Natural killer cell (primary cell): ENCODE measurements around the gene CACNA1B. TPM values are rescaled to one million over a fixed set of nuclear protein-coding genes. Genes with fewer than 3 reads are reported as not detected.
A peak's percentile ranks its signal among the peaks of the same experiment; 100 is the strongest.

ENCODE experiments used
- ATAC-seq, 3 donors: fragments of 150-1000 bp in 2 of 3; fragments of 200-7000 bp in 1 of 3; cut with Tn5 transposase; 1 replicate in 1 of 3; 2 replicates in 2 of 3; pipeline ENCODE4 v1.10.0; 2021; ENCODE audit warnings: mild to moderate bottlenecking in 2 of 3, moderate library complexity in 2 of 3
- DNase-seq, 2 donors: peaks; one replicate each; pipeline versions ENCODE4 v3.0.0 to v3.0.0-alpha.2; 2013 to 2021; ENCODE audit warnings: mixed read lengths in 1 of 2
- H3K27ac ChIP-seq: one replicate; pipeline ENCODE4 v1.5.1; 2013; ENCODE audit warnings: mild to moderate bottlenecking, low read length
- H3K27me3 ChIP-seq: one replicate; pipeline ENCODE4 v1.6.1; 2013; ENCODE audit warnings: low read length; ENCODE audit not compliant: control insufficient read depth, insufficient read depth
- H3K36me3 ChIP-seq: one replicate; pipeline ENCODE4 v1.6.1; 2013; ENCODE audit warnings: low read length; ENCODE audit not compliant: control insufficient read depth, insufficient read depth
- H3K4me1 ChIP-seq: one replicate; pipeline ENCODE4 v1.6.1; 2013; ENCODE audit warnings: low read length; ENCODE audit not compliant: control insufficient read depth, insufficient read depth
- H3K4me3 ChIP-seq: one replicate; pipeline ENCODE4 v1.5.1; 2013; ENCODE audit warnings: low read length
- H3K9me3 ChIP-seq: one replicate; pipeline ENCODE4 v1.6.1; 2013; ENCODE audit warnings: low read length; ENCODE audit not compliant: control insufficient read depth, insufficient read depth
- H3K27ac Mint-ChIP-seq, 2 donors: one replicate each; pipeline ENCODE4 v1.8.0; 2022; ENCODE audit warnings: mild to moderate bottlenecking in 2 of 2, mixed read lengths in 2 of 2, moderate library complexity in 1 of 2
- H3K27me3 Mint-ChIP-seq, 2 donors: one replicate each; pipeline ENCODE4 v1.8.0; 2022; ENCODE audit warnings: low read depth in 2 of 2, mixed read lengths in 2 of 2
- H3K36me3 Mint-ChIP-seq: one replicate; pipeline ENCODE4 v1.8.0; 2022; ENCODE audit warnings: mixed read lengths
- H3K4me1 Mint-ChIP-seq, 2 donors: one replicate each; pipeline ENCODE4 v1.8.0; 2022; ENCODE audit warnings: mixed read lengths in 2 of 2
- H3K4me3 Mint-ChIP-seq: one replicate; pipeline ENCODE4 v1.8.0; 2022; ENCODE audit warnings: mild to moderate bottlenecking, moderate library complexity, mixed read lengths
- H3K9me3 Mint-ChIP-seq, 2 donors: one replicate each; pipeline ENCODE4 v1.8.0; 2022; ENCODE audit warnings: mixed read lengths in 2 of 2
- whole genome bisulfite sequencing: methylation state at CpG from one replicate; pipeline ENCODE4 v1.1.7; 2013; ENCODE audit warnings: missing lambda C conversion rate; ENCODE audit not compliant: insufficient coverage; 5-methylcytosine and 5-hydroxymethylcytosine counted together
- intact Hi-C: fragments of 100-400 bp; cut with micrococcal nuclease; formaldehyde crosslinking; loops from one replicate; pipeline ENCODE4 v1.14.2; 2022
- total RNA-seq, 4 donors: library from RNA; stranded (reverse); fragments of 120-200 nt in 1 of 4; gene quantifications; one replicate each; pipeline versions ENCODE4 v1.2.3 to v1.2.4, GENCODE V29; 2013 to 2022
- TF ChIP-seq, protein P1 (sequence below): fragments of 200-600 bp; IDR thresholded peaks from one replicate; pipeline ENCODE4 v1.8.0; 2022; ENCODE audit warnings: antibody characterized with exemption

Gene CACNA1B
- total RNA-seq, 3 donors from 2014 or later (not counting 1 experiment from before 2014, with no cell fraction given), result 0.07 TPM; not detected in 2

DNA sequence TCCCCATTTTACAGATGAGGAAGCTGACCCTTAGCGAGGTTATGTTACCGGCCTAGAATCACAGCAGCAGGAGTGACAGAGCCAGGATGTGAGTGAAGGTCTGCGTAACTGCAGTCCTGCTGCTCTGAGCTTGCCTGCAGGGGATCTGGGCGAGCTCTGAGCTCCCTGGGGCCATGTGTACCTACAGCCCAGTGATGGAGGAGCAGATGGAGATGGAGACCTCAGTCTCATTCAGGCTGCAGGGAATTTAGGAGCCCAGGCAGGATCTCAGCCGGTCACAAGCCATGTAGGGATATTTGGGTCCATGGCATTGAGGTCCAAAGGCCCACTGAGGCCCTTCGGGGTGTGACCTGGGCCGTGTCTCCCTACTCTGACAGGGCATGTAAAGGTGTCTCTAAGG lies 170.6 kb downstream of the CACNA1B start:
- ATAC-seq, result no peak
- Histone ChIP-seq H3K27me3 (no peaks in the 10 kb centered on the region), H3K36me3 (no peaks in the 10 kb centered on the region), H3K4me3 (no peak overlapping the region), H3K27ac (no peak overlapping the region), H3K9me3 (no peaks in the 10 kb centered on the region), H3K4me1 (no peaks in the 10 kb centered on the region)
- no peak overlapping the region for H3K4me3 Mint-ChIP-seq
- H3K9me3 Mint-ChIP-seq, result no peaks in the 10 kb centered on the region
- intact Hi-C loops, result no loop called here
- H3K27ac Mint-ChIP-seq, result no peak overlapping the region
- DNase-seq, result no peak
- peaks cover 0 to 17% of the 10 kb centered on the region in 2 donors for H3K27me3 Mint-ChIP-seq
- no peaks in the 10 kb centered on the region for H3K4me1 Mint-ChIP-seq
- no peaks in the 10 kb centered on the region for H3K36me3 Mint-ChIP-seq
- TF ChIP-seq, protein P1, sequence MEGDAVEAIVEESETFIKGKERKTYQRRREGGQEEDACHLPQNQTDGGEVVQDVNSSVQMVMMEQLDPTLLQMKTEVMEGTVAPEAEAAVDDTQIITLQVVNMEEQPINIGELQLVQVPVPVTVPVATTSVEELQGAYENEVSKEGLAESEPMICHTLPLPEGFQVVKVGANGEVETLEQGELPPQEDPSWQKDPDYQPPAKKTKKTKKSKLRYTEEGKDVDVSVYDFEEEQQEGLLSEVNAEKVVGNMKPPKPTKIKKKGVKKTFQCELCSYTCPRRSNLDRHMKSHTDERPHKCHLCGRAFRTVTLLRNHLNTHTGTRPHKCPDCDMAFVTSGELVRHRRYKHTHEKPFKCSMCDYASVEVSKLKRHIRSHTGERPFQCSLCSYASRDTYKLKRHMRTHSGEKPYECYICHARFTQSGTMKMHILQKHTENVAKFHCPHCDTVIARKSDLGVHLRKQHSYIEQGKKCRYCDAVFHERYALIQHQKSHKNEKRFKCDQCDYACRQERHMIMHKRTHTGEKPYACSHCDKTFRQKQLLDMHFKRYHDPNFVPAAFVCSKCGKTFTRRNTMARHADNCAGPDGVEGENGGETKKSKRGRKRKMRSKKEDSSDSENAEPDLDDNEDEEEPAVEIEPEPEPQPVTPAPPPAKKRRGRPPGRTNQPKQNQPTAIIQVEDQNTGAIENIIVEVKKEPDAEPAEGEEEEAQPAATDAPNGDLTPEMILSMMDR, result no peak
- 89% methylated on average over 7 of the region's 7 CpGs for WGBS

DNA sequence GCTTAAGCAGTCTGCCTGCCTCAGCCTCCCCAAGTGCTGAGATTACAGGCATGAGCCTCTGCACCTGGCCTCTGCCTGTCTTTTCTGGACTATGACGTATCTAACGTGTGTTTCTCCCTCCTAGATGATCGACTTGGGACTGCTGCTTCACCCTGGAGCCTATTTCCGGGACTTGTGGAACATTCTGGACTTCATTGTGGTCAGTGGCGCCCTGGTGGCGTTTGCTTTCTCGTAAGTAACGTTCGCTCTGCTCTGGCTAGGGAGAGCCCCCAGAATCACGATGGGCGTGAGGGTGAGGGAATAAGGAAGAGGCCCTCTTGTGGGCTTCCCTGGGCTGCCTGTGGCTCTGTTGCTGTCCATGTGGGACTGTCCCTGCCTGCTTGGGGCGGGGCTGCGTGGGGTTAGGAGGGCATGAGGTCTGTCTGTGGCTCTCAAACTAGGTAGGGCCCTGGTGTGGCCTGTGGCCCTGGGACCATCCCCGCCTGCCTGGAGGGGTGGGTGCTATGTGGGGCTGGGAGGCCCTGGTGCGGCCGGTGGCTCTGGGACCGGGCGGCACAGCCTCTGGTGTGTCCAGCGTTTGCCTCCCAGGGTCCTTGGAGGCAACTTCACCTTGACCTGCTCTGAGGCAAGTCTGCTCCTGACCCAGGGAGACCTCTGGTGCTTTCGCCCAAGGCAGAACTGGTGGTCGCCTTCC lies 171.7 kb downstream of the CACNA1B start:
- H3K9me3 Mint-ChIP-seq, result no peaks in the 10 kb centered on the region
- intact Hi-C loops, result no loop called here
- Histone ChIP-seq H3K27ac (no peak overlapping the region), H3K36me3 (no peaks in the 10 kb centered on the region), H3K4me3 (no peak overlapping the region), H3K27me3 (no peaks in the 10 kb centered on the region), H3K4me1 (no peaks in the 10 kb centered on the region), H3K9me3 (no peaks in the 10 kb centered on the region)
- no peak overlapping the region for H3K27ac Mint-ChIP-seq
- H3K36me3 Mint-ChIP-seq, result no peaks in the 10 kb centered on the region
- no peaks in the 10 kb centered on the region for H3K4me1 Mint-ChIP-seq
- peaks cover 0 to 17% of the 10 kb centered on the region in 2 donors for H3K27me3 Mint-ChIP-seq
- H3K4me3 Mint-ChIP-seq, result no peak overlapping the region
- 82% methylated on average over 21 of the region's 21 CpGs for WGBS
- TF ChIP-seq, protein P1, result no peak
- no peak for ATAC-seq
- DNase-seq, result peak in 1 of 2 donors; percentile 7

DNA sequence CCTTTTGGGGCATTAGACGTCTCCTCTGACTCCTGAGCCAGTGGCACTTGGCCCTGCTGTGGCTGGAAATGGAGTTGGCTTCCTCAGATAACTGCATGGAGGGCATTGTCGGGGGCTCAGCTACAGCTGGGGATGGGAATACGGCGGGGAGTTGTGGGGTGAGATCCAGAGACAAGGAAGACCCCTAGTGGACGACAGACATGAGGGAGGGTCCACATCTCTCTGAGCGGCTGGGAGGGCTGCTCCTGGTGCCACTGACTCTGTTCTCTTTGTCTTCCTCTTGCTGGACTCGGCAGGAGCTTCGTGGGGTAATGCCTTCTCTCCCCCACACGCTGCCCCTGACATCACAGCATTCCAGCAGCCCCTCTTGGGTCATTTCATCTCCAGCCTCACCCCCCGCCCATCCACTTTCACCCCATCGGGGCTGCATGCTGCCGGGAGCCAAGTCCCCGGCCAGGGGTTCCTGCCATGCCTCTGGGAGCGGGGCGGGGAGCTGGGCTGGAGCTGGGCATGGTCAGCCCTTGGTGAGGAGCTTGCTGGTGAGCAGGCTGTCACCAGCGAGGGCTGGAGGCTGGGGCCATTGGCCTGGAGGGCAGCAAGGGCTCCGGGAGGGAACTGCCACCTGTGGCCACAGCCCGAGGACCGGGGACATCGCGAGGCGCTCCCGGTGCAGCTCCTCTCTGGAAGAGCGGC lies 172.3 kb downstream of the CACNA1B start:
- TF ChIP-seq, protein P1, result no peak
- H3K27me3 ChIP-seq, result no peaks in the 10 kb centered on the region
- ATAC-seq (no peak), DNase-seq (peak in 1 of 2 donors; percentile 5)
- H3K36me3 ChIP-seq, result no peaks in the 10 kb centered on the region
- no peak overlapping the region for H3K4me3 ChIP-seq
- H3K4me1 Mint-ChIP-seq, result no peaks in the 10 kb centered on the region
- no peak overlapping the region for H3K27ac ChIP-seq
- H3K9me3 Mint-ChIP-seq, result no peaks in the 10 kb centered on the region
- intact Hi-C loops, result no loop called here
- 73% methylated on average over 24 of the region's 24 CpGs for WGBS
- no peak overlapping the region for H3K4me3 Mint-ChIP-seq
- no peaks in the 10 kb centered on the region for H3K9me3 ChIP-seq
- no peaks in the 10 kb centered on the region for H3K36me3 Mint-ChIP-seq
- H3K27ac Mint-ChIP-seq, result no peak overlapping the region
- no peaks in the 10 kb centered on the region for H3K4me1 ChIP-seq
- peaks cover 0 to 14% of the 10 kb centered on the region in 2 donors for H3K27me3 Mint-ChIP-seq
